PFSK-1 (cell line): ENCODE results near the gene SYNGR1.

Experiments
- FOXP2 ChIP-seq: optimal IDR thresholded peaks from 2 replicates; pipeline ENCODE3; 2011; ENCODE audit warnings: borderline replicate concordance, control low read depth, inconsistent platforms; ENCODE audit not compliant: insufficient read depth; ENCODE audit errors: extremely low read length, extremely low read depth
- POLR2AphosphoS5 ChIP-seq: IDR thresholded peaks from 2 replicates; pipeline ENCODE4 v1.6.1; 2012; ENCODE audit warnings: low read depth, mild to moderate bottlenecking, control low read depth, low read length, moderate library complexity
- SIN3A ChIP-seq: IDR thresholded peaks from 2 replicates; pipeline ENCODE4 v1.6.1; 2012; ENCODE audit warnings: mild to moderate bottlenecking, low read length, moderate library complexity, borderline replicate concordance; ENCODE audit not compliant: insufficient read depth
- TAF1 ChIP-seq: IDR thresholded peaks from 2 replicates; pipeline ENCODE4 v1.6.1; 2012; ENCODE audit warnings: low read length, control low read depth, borderline replicate concordance; ENCODE audit not compliant: insufficient read depth
- TF ChIP-seq, protein P1 (sequence below), 2 experiments: IDR thresholded peaks; 2 replicates each; pipeline versions ENCODE4 v1.6.1 to v1.8.0; 2011 to 2012; ENCODE audit warnings: low read depth in 2 of 2, low read length in 2 of 2, control low read depth in 1 of 2, inconsistent platforms in 1 of 2, mild to moderate bottlenecking in 1 of 2, moderate library complexity in 1 of 2; ENCODE audit not compliant: insufficient read depth in 1 of 2

The SYNGR1 gene

DNA sequence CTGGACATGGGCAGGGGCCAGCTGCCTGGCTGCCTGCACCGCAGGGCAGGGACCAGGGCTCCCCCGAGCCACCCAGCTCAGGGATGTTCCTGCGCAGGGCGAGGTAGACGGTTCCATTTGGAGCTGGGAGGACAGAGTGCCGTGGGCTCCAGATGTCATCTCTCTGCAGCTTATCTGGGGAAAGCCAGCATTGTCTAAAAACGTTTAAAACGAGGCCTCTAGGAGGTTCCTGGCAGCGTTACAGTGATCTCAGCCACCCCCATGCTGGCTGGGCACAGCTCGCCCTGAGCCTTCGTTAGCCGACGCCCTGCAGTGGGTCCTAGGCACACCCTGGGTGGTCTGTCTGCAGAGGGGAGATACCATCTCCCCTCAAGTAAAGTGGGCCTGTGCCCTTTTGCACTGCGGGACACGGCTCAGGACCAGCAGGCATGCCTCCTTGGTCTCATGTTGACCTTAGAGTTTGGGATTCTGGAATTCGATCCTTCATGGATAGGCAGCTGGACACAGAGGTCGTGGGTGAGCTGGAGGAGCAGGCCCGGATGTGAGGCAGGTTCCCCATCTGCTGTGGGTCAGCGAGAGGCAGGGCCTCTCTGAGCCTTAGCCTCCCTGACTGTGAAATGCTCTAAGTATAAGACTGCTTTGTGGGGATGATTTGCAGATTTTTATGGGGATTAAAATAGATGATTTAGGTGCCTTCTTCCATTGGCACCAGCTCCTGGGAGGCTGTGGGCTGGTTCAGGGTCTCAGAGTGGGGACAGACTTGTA is 14.1 kb downstream of the SYNGR1 start:
- TF ChIP-seq FOXP2 (no peak), TAF1 (no peak), SIN3A (no peak), POLR2AphosphoS5 (no peak)
- TF ChIP-seq, protein P1, sequence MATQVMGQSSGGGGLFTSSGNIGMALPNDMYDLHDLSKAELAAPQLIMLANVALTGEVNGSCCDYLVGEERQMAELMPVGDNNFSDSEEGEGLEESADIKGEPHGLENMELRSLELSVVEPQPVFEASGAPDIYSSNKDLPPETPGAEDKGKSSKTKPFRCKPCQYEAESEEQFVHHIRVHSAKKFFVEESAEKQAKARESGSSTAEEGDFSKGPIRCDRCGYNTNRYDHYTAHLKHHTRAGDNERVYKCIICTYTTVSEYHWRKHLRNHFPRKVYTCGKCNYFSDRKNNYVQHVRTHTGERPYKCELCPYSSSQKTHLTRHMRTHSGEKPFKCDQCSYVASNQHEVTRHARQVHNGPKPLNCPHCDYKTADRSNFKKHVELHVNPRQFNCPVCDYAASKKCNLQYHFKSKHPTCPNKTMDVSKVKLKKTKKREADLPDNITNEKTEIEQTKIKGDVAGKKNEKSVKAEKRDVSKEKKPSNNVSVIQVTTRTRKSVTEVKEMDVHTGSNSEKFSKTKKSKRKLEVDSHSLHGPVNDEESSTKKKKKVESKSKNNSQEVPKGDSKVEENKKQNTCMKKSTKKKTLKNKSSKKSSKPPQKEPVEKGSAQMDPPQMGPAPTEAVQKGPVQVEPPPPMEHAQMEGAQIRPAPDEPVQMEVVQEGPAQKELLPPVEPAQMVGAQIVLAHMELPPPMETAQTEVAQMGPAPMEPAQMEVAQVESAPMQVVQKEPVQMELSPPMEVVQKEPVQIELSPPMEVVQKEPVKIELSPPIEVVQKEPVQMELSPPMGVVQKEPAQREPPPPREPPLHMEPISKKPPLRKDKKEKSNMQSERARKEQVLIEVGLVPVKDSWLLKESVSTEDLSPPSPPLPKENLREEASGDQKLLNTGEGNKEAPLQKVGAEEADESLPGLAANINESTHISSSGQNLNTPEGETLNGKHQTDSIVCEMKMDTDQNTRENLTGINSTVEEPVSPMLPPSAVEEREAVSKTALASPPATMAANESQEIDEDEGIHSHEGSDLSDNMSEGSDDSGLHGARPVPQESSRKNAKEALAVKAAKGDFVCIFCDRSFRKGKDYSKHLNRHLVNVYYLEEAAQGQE (IDR thresholded peaks at IDR 0.05; ENCODE audit: insufficient read depth in 1 of 2, low read depth in 2 of 2, low read length in 2 of 2): no peak

DNA sequence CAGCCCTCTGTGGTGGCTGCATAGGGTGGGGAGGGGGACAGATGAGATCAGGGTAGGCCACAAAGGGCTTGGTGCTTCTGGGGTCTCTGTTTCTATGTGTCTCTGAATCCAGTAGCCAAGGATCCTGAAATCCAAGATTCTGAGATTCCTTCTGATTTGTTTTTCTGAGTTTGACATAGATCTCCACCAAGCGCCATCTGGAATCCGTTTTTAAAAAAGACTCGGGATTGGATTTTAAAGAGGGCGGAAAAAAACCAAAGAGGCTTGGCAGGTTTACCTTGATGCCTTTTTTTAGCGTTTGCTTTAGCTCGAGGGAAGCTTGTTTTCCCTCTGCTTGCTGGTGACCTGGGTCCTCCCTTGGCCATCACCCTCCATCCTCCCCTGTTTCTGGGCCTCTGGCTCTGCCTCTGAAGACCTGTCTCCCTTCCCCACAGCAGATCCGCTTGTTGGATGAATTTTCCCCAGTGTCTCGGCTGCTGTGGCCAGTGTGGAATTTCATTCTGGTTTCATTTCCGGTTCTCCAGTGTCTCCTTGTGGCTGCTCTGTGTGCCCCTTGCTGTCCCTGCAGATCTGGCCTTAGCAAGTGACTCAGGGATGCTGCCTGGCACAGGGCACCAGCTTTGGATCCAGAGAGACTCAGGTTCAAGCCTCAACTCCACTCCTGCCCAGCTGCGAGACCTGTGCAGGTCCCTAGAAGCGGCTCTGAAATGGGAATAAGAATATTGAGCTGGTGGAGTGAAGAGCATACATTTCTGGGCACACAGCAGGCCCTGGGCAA is 15.1 kb downstream of the SYNGR1 start:
- TF ChIP-seq SIN3A (no peak), FOXP2 (no peak), POLR2AphosphoS5 (no peak), TAF1 (no peak)
- TF ChIP-seq, protein P1 (IDR thresholded peaks at IDR 0.05; ENCODE audit: insufficient read depth in 1 of 2, low read depth in 2 of 2, low read length in 2 of 2): no peak

DNA sequence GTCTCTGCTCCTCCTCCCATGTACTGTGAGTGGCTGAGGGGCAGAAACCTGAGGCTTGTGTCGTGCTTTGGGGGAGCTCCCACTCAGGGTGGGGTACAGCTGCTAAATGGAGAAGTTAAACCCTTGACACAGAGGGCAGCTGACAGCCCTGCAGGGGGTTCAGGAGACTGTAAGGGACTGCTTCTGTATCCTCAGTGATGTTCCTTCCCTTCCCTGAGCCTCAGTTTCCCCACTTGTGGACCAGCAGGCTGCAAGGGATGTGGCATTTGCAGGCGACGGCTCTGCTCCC is 15.6 kb downstream of the SYNGR1 start:
- TF ChIP-seq FOXP2 (no peak), TAF1 (no peak), POLR2AphosphoS5 (no peak), SIN3A (no peak)
- TF ChIP-seq, protein P1 (IDR thresholded peaks at IDR 0.05; ENCODE audit: insufficient read depth in 1 of 2, low read depth in 2 of 2, low read length in 2 of 2): no peak

DNA sequence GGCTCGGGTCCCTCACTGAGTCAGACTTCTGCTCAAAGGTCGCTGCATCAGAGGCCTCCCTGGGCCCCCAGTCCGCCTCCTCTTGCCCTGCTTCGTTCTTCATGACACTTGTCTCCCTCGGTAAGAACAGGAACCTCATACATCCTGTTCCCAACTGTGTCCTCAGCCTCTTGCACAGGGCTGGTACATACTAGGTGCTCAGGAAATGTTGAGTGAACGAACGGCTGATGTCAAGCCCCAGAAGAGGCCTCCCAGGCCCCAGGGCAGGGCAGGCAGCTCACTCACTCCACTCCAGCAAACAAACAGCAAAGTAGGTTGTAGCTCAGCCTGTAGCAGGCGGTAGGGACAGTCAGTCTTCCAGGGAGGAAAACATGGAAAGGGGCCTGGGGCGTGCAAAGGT is 17.2 kb downstream of the SYNGR1 start:
- TF ChIP-seq TAF1 (no peak), POLR2AphosphoS5 (no peak), SIN3A (no peak), FOXP2 (no peak)
- TF ChIP-seq, protein P1 (IDR thresholded peaks at IDR 0.05; ENCODE audit: insufficient read depth in 1 of 2, low read depth in 2 of 2, low read length in 2 of 2): no peak

DNA sequence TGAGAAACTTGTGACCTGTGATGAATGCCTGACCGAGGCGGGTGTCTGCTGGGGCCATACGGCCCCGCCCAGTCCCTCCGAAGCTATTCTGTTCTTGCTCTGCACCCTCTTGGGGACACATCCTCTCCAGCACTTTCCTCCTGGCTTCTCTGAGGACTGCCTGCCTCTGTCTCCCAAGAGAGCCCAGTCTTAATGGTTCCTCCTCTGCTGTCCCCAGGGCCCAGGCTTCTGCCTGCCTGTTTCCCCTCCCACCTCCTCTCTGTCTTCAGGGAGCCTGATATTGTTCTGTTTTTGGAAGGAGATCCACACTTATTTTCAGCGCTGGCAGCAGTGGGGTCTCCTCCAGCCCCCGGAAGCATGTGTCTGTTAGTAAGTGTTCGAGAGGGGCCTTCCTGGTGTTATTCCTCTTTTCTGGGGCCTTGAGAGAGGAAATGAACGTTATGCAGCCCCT is 18.7 kb downstream of the SYNGR1 start:
- TF ChIP-seq POLR2AphosphoS5: no peak
